Heart left ventricle (tissue), 16 donors: ENCODE results near the gene SVEP1. TPM values are rescaled to one million over a fixed set of nuclear protein-coding genes. Genes with fewer than 3 reads are reported as not detected.

Experiments used
- ATAC-seq, 4 donors: fragments of 200-7000 bp; cut with Tn5 transposase; one replicate each; pipeline ENCODE4 v1.9.1; 2020 to 2022; ENCODE audit warnings: moderate library complexity in 4 of 4, mild to moderate bottlenecking in 3 of 4, moderate number of reproducible peaks in 1 of 4
- DNase-seq, 5 donors: peaks; one replicate each; pipeline ENCODE4 v3.0.0-alpha.2; 2020
- H3K27ac ChIP-seq, 12 donors: fragments of 200-600 bp; sonication (generic) in 4 of 12; one replicate each; pipeline versions ENCODE4 v1.5.0 to v1.8.0; 2016 to 2022; ENCODE audit warnings: mild to moderate bottlenecking in 2 of 12
- H3K27me3 ChIP-seq, 9 donors: fragments of 200-600 bp; sonication (generic) in 2 of 9; one replicate each; pipeline versions ENCODE4 v1.5.1 to v1.8.0; 2016 to 2022; ENCODE audit warnings: mild to moderate bottlenecking in 3 of 9
- H3K36me3 ChIP-seq, 9 donors: fragments of 200-600 bp; sonication (generic) in 2 of 9; one replicate each; pipeline versions ENCODE4 v1.5.0 to v1.8.0; 2018 to 2022; ENCODE audit warnings: mild to moderate bottlenecking in 2 of 9
- H3K4me1 ChIP-seq, 12 donors: fragments of 200-600 bp; sonication (generic) in 4 of 12; one replicate each; pipeline versions ENCODE4 v1.5.0 to v1.8.0; 2016 to 2022; ENCODE audit warnings: mild to moderate bottlenecking in 3 of 12
- H3K4me3 ChIP-seq, 12 donors: fragments of 200-600 bp; sonication (generic) in 4 of 12; one replicate each; pipeline versions ENCODE4 v1.5.0 to v1.8.0; 2017 to 2022; ENCODE audit warnings: mild to moderate bottlenecking in 9 of 12, moderate library complexity in 4 of 12
- H3K9me3 ChIP-seq, 12 donors: fragments of 200-600 bp; sonication (generic) in 4 of 12; one replicate each; pipeline versions ENCODE4 v1.5.0 to v1.8.0; 2016 to 2022; ENCODE audit warnings: mild to moderate bottlenecking in 1 of 12
- CTCF ChIP-seq, 12 donors: fragments of 200-600 bp; sonication (generic) in 4 of 12; IDR thresholded peaks; one replicate each; pipeline versions ENCODE4 v1.5.0 to v1.8.0; 2018 to 2022; ENCODE audit warnings: antibody characterized with exemption in 12 of 12, mild to moderate bottlenecking in 5 of 12
- POLR2A ChIP-seq, 2 donors: fragments of 450-650 bp; IDR thresholded peaks; one replicate each; pipeline ENCODE4 v1.6.1; 2017; ENCODE audit warnings: antibody characterized with exemption in 2 of 2, mild to moderate bottlenecking in 2 of 2, moderate library complexity in 2 of 2
- WGBS, 4 donors: extraction: QIAGEN DNeasy Blood & Tissue Kit in 2 of 4; methylation state at CpG; one replicate each; pipeline versions ENCODE4 v1.1.5 to v1.1.7; 2013 to 2018; 5-methylcytosine and 5-hydroxymethylcytosine counted together
- intact Hi-C, 10 donors: fragments of 100-400 bp; cut with DNase I; formaldehyde crosslinking; loops; one replicate each; pipeline versions ENCODE4 v1.11.1 to v1.14.2; 2022
- long read RNA-seq, 3 donors: library from polyadenylated mRNA; unstranded; transcript quantifications; one replicate each; pipeline ENCODE4 v2.0.0, GENCODE V29; 2020 to 2021
- polyA plus RNA-seq, 2 donors: library from polyadenylated mRNA; stranded (reverse); fragments of 200-250 nt; gene quantifications; one replicate each; pipeline ENCODE4 v1.2.3, GENCODE V29; 2013
- total RNA-seq, 9 donors: library from RNA; depleted of rRNA in 2 of 9; stranded (reverse); fragments of >200 nt in 2 of 9; fragmentation: NEBNext Ultra II Directional in 3 of 9; extraction: Animal tissue kit (Norgen Biotek cat#: 25700) in 3 of 9; gene quantifications; one replicate each; pipeline versions ENCODE4 v1.1.0 to v1.2.4, GENCODE V29; 2016 to 2023
- donor health status: ischemic (EF 13 %, LVEDD 7.1; RV severe dilation, severe dysfunction).
- donor health status: healthy with polysubstance abuse.
- donor health status: DM: no; HTN: yes; CAD: no.
- donor health status: DM: no; HTN: no; CAD: no.
- donor health status: ischemic (EF 25% LVEDD 6.9; RV normal size, moderate dysfunction).
- donor health status: ischemic (EF 25% LVEDD 5.7; RV mildly dilated, moderate dysfunction).
- donor health status: healthy.
- donor health status: DM: yes; HTN: yes; CAD: no.
- donor health status: ischemic (EF 35%, LVEDD 5.7; RV mildly dilated, moderate dysfunction).
- donor health status: nonischemic (EF 11% LVEDD 7.7; RV severe dilation, severe dysfunction).
- donor health status: DM: yes; HTN: yes; CAD: no.
- donor health status: PGD.
- donor health status: ischemic (EF 29% LVEDD 5.4; RV normal size, mild dysfunction).
- donor health status: nonischemic (EF 23%, LVEDD 6.1; RV moderate dilation, normal function).

The SVEP1 gene
- total RNA-seq: 10 to 100 TPM in 2 of 9 donors, 1 to 10 TPM in 7; 4.1 to 34.4 (median 7.9) TPM
- polyA plus RNA-seq: under 1 TPM; 0.50 to 0.85 TPM
- long read RNA-seq, donor 1, partial matches to known transcripts: 2 of 3 reads
- long read RNA-seq, donor 1, other reads (novel, unspliced or antisense): 0 of 3 reads
- long read RNA-seq, donor 2, partial matches to known transcripts: 2 of 3 reads
- long read RNA-seq, donor 2, other reads (novel, unspliced or antisense): 1 of 3 reads
- long read RNA-seq, donor 3, partial matches to known transcripts: 1 of 4 reads
- long read RNA-seq, donor 3, other reads (novel, unspliced or antisense): 2 of 4 reads

- H3K27me3 ChIP-seq: peaks cover 4 to 63% (median 22%) of the 10 kb centered on the region in 9 donors
- ATAC-seq (peak; percentile 30 to 82 (median 72)), DNase-seq (peak; percentile 43 to 76 (median 60))
- peak within 1 kb of the TSS; percentile 64 to 88 (median 76) for H3K27ac ChIP-seq
- peaks cover 0 to 18% (median 5%) of the 10 kb centered on the region in 12 donors for H3K4me1 ChIP-seq
- H3K9me3 ChIP-seq: peaks cover 0 to 5% (median 0%) of the 10 kb centered on the region in 12 donors
- TF ChIP-seq POLR2A (IDR thresholded peaks at IDR 0.05) (peak in 1 of 2 donors; percentile 27), CTCF (IDR thresholded peaks at IDR 0.05) (no peak)
- intact Hi-C loops: no loop called here
- H3K36me3 ChIP-seq: no peaks in the 10 kb centered on the region
- H3K4me3 ChIP-seq: peak within 1 kb of the TSS; percentile 34 to 76 (median 61)
- WGBS, 4 donors: 0 to 1% (median 1%) methylated on average over 24 to 89 of the region's 89 CpGs
Measured at GRCh38 chr9:110579034-110579861, at the start of gene SVEP1. SVEP1 (minus strand) TSS chr9:110579741; CDS start chr9:110579543, 198 bp downstream.

GRCh38 chr9:110626101-110626829 is 46.7 kb upstream of the SVEP1 start:
- WGBS, 4 donors: 59 to 68% (median 62%) methylated on average over 9 of the region's 9 CpGs
- Histone ChIP-seq H3K4me3 (no peak overlapping the region), H3K9me3 (peaks cover 0 to 13% (median 0%) of the 10 kb centered on the region in 12 donors), H3K4me1 (no peaks in the 10 kb centered on the region), H3K27me3 (no peaks in the 10 kb centered on the region), H3K27ac (no peak overlapping the region), H3K36me3 (no peaks in the 10 kb centered on the region)
- ATAC-seq: peak in 2 of 4 donors; percentile 31 to 73
- peak in 1 of 5 donors; percentile 31 for DNase-seq
- intact Hi-C loops: loop anchor here in 7 of 10 donors (10.0 kb wide), 4 partner anchors 171 to 1051 kb away; no protein-coding TSS in a partner anchor
- TF ChIP-seq CTCF (IDR thresholded peaks at IDR 0.05) (no peak), POLR2A (IDR thresholded peaks at IDR 0.05) (no peak)

GRCh38 chr9:110623462-110624025 is 44.0 kb upstream of the SVEP1 start:
- Histone ChIP-seq H3K36me3 (no peaks in the 10 kb centered on the region), H3K4me1 (no peaks in the 10 kb centered on the region), H3K4me3 (no peak overlapping the region), H3K27ac (no peak overlapping the region), H3K9me3 (no peaks in the 10 kb centered on the region), H3K27me3 (no peaks in the 10 kb centered on the region)
- DNase-seq (no peak), ATAC-seq (peak in 2 of 4 donors; percentile 38 to 39)
- intact Hi-C loops: loop anchor here in 8 of 10 donors (5.0 to 10.0 kb wide), 6 partner anchors 169 to 1049 kb away; no protein-coding TSS in a partner anchor
- no peak for TF ChIP-seq POLR2A (IDR thresholded peaks at IDR 0.05)
- TF ChIP-seq CTCF (IDR thresholded peaks at IDR 0.05): peak; percentile 44 to 80 (median 68)
- 29 to 35% (median 32%) methylated on average over 3 of the region's 3 CpGs for whole genome bisulfite sequencing, 4 donors
